ENCODE measurements around the gene IGF2BP2. TPM values are rescaled to one million over a fixed set of nuclear protein-coding genes. Genes with fewer than 3 reads are reported as not detected.
"Not testable (repeated sequence)": the region's sequence is repeated elsewhere in the genome, so short reads cannot be mapped to it uniquely, and the experiment has no call there.

IGF2BP2 gene
- total RNA-seq, 1 experiment from 2014 or later: 97.8 TPM

DNA sequence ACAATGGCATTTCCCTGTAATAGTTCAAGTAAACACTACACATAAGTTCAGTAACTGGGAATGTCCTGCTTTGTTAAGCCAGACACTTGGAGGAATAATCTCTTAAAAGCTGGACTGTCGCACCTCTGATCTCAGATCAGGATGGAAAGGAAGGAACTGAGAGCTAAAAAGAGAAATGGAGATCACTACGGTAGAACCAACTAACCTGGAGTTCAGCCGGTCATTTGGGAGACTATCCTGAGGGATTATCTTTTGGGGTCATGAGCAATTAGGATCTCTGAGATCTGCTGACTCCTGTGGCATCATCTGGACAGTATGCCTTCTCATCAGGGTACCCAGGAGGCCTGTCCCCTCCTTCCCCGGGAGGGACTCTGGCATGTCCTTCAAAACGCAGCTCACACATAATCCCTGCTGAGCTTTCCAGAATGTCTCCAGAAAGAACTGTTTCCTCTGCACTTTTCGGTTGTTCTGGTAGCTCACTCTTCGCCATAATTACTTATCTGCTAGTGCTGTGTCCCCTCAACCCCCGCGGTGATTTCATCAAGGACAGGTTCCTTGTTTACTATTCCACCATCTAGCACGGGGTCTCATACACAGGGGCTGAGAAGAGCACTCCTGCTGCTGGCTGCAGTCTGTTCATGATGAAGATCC, 123.1 kb downstream of the IGF2BP2 start:
- peak overlapping the region; percentile 57 for H3K27ac ChIP-seq (ENCODE audit: low read length)
- ATAC-seq: peak; percentile 63
- no TSS peak for BruUV-seq (replicated peaks)

DNA sequence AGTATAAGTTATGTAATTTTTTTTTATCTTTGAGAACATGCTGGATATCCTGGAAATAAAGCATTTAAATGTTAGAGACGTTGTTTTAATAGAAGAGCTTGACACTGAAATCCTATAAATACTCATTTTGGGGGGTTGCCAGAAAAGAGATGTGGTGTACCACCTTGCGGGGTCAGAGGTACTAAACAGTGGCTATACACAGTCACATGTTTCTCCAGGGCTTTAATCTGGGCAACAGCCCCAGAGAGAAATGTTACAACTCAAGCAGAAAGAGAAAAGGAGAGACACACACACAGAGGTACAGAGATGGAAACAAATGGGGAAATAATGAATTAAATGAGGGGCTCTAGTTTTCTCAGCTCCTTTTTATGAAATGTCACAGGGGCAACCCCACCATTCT, 124.9 kb downstream of the IGF2BP2 start:
- no TSS peak for BruUV-seq (replicated peaks)
- H3K4me3 ChIP-seq (ENCODE audit: low read depth in 2 of 2, low read length in 2 of 2): no peak overlapping the region
- no peak for ATAC-seq
- CTCF ChIA-PET: no interaction called here
- POLR2A ChIA-PET: interaction anchor here (0.5 kb wide), 1 partner anchor 11 kb away, joined by 6 read pairs; no protein-coding TSS in a partner anchor
- intact Hi-C loops (cut with micrococcal nuclease; ENCODE audit: unreplicated experiment): no loop called here
- TF ChIP-seq, protein P1, sequence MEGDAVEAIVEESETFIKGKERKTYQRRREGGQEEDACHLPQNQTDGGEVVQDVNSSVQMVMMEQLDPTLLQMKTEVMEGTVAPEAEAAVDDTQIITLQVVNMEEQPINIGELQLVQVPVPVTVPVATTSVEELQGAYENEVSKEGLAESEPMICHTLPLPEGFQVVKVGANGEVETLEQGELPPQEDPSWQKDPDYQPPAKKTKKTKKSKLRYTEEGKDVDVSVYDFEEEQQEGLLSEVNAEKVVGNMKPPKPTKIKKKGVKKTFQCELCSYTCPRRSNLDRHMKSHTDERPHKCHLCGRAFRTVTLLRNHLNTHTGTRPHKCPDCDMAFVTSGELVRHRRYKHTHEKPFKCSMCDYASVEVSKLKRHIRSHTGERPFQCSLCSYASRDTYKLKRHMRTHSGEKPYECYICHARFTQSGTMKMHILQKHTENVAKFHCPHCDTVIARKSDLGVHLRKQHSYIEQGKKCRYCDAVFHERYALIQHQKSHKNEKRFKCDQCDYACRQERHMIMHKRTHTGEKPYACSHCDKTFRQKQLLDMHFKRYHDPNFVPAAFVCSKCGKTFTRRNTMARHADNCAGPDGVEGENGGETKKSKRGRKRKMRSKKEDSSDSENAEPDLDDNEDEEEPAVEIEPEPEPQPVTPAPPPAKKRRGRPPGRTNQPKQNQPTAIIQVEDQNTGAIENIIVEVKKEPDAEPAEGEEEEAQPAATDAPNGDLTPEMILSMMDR (IDR thresholded peaks at IDR 0.05): no peak
- TF ChIP-seq, protein P2, sequence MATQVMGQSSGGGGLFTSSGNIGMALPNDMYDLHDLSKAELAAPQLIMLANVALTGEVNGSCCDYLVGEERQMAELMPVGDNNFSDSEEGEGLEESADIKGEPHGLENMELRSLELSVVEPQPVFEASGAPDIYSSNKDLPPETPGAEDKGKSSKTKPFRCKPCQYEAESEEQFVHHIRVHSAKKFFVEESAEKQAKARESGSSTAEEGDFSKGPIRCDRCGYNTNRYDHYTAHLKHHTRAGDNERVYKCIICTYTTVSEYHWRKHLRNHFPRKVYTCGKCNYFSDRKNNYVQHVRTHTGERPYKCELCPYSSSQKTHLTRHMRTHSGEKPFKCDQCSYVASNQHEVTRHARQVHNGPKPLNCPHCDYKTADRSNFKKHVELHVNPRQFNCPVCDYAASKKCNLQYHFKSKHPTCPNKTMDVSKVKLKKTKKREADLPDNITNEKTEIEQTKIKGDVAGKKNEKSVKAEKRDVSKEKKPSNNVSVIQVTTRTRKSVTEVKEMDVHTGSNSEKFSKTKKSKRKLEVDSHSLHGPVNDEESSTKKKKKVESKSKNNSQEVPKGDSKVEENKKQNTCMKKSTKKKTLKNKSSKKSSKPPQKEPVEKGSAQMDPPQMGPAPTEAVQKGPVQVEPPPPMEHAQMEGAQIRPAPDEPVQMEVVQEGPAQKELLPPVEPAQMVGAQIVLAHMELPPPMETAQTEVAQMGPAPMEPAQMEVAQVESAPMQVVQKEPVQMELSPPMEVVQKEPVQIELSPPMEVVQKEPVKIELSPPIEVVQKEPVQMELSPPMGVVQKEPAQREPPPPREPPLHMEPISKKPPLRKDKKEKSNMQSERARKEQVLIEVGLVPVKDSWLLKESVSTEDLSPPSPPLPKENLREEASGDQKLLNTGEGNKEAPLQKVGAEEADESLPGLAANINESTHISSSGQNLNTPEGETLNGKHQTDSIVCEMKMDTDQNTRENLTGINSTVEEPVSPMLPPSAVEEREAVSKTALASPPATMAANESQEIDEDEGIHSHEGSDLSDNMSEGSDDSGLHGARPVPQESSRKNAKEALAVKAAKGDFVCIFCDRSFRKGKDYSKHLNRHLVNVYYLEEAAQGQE (IDR thresholded peaks at IDR 0.05; ENCODE audit: insufficient read depth in 1 of 2, low read depth in 2 of 2, low read length in 1 of 2): no peak
- TF ChIP-seq POLR2AphosphoS5 (IDR thresholded peaks at IDR 0.05; ENCODE audit: low read depth, low read length) (no peak), TCF7L2 (IDR thresholded peaks at IDR 0.05; ENCODE audit: low read depth, low read length) (no peak), SIN3A (IDR thresholded peaks at IDR 0.05; ENCODE audit: borderline replicate concordance, insufficient read depth, low read depth, low read length) (no peak)
- no peak overlapping the region for H3K27ac ChIP-seq (ENCODE audit: low read length)
- H3K27me3 ChIP-seq (ENCODE audit: control insufficient read depth, insufficient read depth, low read length): no peaks in the 10 kb centered on the region
- in situ Hi-C loops (cut with HindIII; ENCODE audit: low pct_unique_long_range_greater_than_20kb, low sequenced_read_pairs): no loop called here
- no peak for DNase-seq (ENCODE audit: low read depth, low spot score)
- no peaks in the 10 kb centered on the region for H3K36me3 ChIP-seq (ENCODE audit: control insufficient read depth, insufficient read depth, low read length)
- no peaks in the 10 kb centered on the region for H3K9me3 ChIP-seq (ENCODE audit: control insufficient read depth, insufficient read depth, low read depth, low read length)
- peaks cover 27% of the 10 kb centered on the region for H3K4me1 ChIP-seq (ENCODE audit: control insufficient read depth, insufficient read depth, low read length)

More for the DNA sequence above, 123.1 kb downstream of the IGF2BP2 start:
- in situ Hi-C loops (cut with HindIII; ENCODE audit: low pct_unique_long_range_greater_than_20kb, low sequenced_read_pairs) (no loop called here), intact Hi-C loops (cut with micrococcal nuclease; ENCODE audit: unreplicated experiment) (no loop called here)
- no peak for DNase-seq (ENCODE audit: low read depth, low spot score)
- H3K4me3 ChIP-seq (ENCODE audit: low read depth in 2 of 2, low read length in 2 of 2): peak overlapping the region in 1 of 2 experiments; percentile 34; a peak in 2 of 4 replicates
- ChIA-PET POLR2A (interaction anchor here (0.5 kb wide), 1 partner anchor 95 kb away, joined by 6 read pairs; no protein-coding TSS in a partner anchor), CTCF (no interaction called here)
- TF ChIP-seq TCF7L2 (IDR thresholded peaks at IDR 0.05; ENCODE audit: low read depth, low read length) (no peak), POLR2AphosphoS5 (IDR thresholded peaks at IDR 0.05; ENCODE audit: low read depth, low read length) (no peak), SIN3A (IDR thresholded peaks at IDR 0.05; ENCODE audit: borderline replicate concordance, insufficient read depth, low read depth, low read length) (no peak)
- TF ChIP-seq, protein P2 (IDR thresholded peaks at IDR 0.05; ENCODE audit: insufficient read depth in 1 of 2, low read depth in 2 of 2, low read length in 1 of 2): no peak
- TF ChIP-seq, protein P1 (IDR thresholded peaks at IDR 0.05): no peak
- H3K9me3 ChIP-seq (ENCODE audit: control insufficient read depth, insufficient read depth, low read depth, low read length): no peaks in the 10 kb centered on the region
- H3K36me3 ChIP-seq (ENCODE audit: control insufficient read depth, insufficient read depth, low read length): no peaks in the 10 kb centered on the region
- no peaks in the 10 kb centered on the region for H3K27me3 ChIP-seq (ENCODE audit: control insufficient read depth, insufficient read depth, low read length)
- peaks cover 20% of the 10 kb centered on the region for H3K4me1 ChIP-seq (ENCODE audit: control insufficient read depth, insufficient read depth, low read length)

DNA sequence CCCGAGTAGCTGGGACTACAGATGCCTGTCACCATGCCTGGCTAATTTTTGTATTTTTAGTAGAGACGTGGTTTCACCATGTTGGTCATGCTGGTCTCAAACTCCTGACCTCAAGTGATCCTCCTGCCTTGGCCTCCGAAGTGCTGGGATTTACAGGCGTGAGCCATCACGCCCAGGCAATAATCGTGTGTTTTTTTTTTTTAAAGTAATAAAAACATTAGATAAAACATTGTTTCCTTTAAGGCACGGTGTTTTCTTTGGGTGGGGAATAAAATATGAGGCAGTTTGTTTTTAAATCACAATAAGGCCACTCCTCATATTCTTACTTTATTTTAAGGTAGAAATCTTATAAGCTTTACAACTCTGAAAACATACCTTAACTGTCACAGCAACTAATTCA, 127.6 kb downstream of the IGF2BP2 start:
- H3K27ac ChIP-seq (ENCODE audit: low read length); intact Hi-C loops (cut with micrococcal nuclease; ENCODE audit: unreplicated experiment); in situ Hi-C loops (cut with HindIII; ENCODE audit: low pct_unique_long_range_greater_than_20kb, low sequenced_read_pairs); POLR2A ChIA-PET; H3K27me3 ChIP-seq (ENCODE audit: control insufficient read depth, insufficient read depth, low read length); BruUV-seq (replicated peaks); DNase-seq (ENCODE audit: low read depth, low spot score); CTCF ChIA-PET; H3K36me3 ChIP-seq (ENCODE audit: control insufficient read depth, insufficient read depth, low read length); H3K4me3 ChIP-seq (ENCODE audit: low read depth in 2 of 2, low read length in 2 of 2); ATAC-seq; H3K9me3 ChIP-seq (ENCODE audit: control insufficient read depth, insufficient read depth, low read depth, low read length): not testable (repeated sequence)
- peaks cover 25% of the 10 kb centered on the region for H3K4me1 ChIP-seq (ENCODE audit: control insufficient read depth, insufficient read depth, low read length)
